ENCODE data around the gene TMEM132D.
"Not testable (repeated sequence)": the region's sequence is repeated elsewhere in the genome, so short reads cannot be mapped to it uniquely, and the experiment has no call there.

DNA sequence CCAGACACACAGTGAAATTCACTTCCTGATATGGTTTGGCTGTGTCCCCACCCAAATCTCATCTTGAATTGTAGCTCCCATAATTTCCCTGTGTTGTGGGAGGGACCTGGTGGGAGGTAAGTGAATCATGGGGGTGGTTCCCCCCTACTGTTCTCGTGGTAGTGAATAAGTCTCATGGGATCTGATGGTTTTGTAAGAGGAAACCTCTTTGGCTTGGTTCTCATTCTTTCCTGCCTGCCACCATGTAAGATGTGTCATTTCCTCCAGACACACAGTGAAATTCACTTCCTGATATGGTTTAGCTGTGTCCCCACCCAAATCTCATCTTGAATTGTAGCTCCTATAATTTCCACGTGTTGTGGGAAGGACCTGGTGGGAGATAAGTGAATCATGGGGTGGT is 354.8 kb downstream of the TMEM132D start:
- TF ChIP-seq, protein P1, sequence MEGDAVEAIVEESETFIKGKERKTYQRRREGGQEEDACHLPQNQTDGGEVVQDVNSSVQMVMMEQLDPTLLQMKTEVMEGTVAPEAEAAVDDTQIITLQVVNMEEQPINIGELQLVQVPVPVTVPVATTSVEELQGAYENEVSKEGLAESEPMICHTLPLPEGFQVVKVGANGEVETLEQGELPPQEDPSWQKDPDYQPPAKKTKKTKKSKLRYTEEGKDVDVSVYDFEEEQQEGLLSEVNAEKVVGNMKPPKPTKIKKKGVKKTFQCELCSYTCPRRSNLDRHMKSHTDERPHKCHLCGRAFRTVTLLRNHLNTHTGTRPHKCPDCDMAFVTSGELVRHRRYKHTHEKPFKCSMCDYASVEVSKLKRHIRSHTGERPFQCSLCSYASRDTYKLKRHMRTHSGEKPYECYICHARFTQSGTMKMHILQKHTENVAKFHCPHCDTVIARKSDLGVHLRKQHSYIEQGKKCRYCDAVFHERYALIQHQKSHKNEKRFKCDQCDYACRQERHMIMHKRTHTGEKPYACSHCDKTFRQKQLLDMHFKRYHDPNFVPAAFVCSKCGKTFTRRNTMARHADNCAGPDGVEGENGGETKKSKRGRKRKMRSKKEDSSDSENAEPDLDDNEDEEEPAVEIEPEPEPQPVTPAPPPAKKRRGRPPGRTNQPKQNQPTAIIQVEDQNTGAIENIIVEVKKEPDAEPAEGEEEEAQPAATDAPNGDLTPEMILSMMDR (IDR thresholded peaks at IDR 0.05) = not testable (repeated sequence)
- not testable (repeated sequence) for TF ChIP-seq POLR2A (IDR thresholded peaks at IDR 0.05)
